GM12873 (cell line): ENCODE results near the gene NRP2.

Source experiments
- TF ChIP-seq, protein P1 (sequence below): IDR thresholded peaks from 2 replicates; pipeline ENCODE4 v1.5.1; 2012; ENCODE audit warnings: low read depth, mild to moderate bottlenecking, moderate library complexity, low read length, control low read depth; ENCODE audit not compliant: insufficient read depth; ENCODE audit errors: missing control alignments

NRP2 gene

DNA sequence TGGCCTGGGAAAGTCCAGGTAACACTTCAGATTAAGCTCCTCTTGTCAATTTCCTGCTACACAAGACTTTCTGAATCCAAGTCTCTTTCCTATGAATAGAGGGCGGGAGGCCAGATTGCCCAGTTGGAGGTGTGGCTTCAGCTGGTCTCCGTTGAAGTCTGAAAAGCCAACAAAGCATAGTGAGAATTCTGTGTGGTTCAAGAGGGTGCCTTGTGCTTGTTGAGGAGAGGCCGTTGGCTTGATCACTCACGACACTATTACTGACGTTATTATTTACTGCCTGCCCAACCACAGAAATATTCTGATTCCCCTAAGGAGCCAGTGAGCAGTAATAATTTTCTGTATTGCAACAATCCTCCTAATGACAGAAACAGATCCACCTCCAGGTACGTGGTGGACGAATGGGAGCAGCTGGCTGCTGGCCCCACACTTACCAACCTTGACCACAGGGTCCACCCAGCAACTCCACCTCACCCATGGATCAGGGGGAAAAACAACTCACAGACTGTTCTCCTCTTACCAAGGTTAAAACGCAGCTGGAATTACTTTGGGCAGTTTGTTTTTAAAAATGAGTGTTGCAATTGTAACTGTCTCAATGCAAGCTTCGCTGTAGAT, 21.9 kb downstream of the NRP2 start:
- TF ChIP-seq, protein P1, sequence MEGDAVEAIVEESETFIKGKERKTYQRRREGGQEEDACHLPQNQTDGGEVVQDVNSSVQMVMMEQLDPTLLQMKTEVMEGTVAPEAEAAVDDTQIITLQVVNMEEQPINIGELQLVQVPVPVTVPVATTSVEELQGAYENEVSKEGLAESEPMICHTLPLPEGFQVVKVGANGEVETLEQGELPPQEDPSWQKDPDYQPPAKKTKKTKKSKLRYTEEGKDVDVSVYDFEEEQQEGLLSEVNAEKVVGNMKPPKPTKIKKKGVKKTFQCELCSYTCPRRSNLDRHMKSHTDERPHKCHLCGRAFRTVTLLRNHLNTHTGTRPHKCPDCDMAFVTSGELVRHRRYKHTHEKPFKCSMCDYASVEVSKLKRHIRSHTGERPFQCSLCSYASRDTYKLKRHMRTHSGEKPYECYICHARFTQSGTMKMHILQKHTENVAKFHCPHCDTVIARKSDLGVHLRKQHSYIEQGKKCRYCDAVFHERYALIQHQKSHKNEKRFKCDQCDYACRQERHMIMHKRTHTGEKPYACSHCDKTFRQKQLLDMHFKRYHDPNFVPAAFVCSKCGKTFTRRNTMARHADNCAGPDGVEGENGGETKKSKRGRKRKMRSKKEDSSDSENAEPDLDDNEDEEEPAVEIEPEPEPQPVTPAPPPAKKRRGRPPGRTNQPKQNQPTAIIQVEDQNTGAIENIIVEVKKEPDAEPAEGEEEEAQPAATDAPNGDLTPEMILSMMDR = no peak

DNA sequence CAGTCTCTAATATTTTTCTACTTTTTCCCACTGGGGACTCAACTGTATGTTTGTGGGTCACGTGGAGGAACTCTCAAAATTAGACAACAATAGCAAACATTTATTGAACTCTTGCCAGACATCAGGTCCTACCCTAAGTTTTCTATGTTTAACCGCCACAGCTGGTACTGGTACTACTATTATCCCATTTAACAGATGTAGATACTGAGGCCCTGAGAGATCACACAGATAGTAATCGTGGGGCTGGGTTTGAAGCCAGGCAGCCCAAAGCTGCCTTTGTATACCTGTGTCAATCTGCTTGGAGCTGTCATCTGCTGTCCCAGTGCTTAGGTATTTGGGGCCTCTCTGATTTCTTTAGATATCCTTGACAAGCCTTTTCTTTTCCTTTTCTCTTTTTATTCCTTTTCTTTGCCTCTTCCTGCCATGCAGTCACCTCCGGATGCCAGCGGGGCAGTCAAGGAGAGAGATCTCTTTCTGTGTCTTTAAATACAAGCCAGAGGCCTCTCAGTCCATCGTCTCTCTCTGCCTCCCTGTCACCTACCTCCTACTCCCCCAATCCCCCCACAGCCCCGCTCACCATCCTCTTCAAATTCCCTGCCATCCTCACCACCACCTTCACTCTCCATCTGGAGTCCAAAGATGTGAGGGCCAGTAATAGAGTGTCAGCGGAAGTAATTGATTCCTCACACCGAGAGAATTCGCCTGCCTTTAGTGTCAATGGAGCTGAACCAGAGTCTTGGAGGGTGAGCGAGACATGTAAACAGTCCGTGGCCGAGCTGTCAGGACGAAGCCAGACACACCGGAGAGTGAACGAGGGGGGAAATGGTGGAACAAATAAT, 23.4 kb downstream of the NRP2 start:
- TF ChIP-seq, protein P1 = no peak

DNA sequence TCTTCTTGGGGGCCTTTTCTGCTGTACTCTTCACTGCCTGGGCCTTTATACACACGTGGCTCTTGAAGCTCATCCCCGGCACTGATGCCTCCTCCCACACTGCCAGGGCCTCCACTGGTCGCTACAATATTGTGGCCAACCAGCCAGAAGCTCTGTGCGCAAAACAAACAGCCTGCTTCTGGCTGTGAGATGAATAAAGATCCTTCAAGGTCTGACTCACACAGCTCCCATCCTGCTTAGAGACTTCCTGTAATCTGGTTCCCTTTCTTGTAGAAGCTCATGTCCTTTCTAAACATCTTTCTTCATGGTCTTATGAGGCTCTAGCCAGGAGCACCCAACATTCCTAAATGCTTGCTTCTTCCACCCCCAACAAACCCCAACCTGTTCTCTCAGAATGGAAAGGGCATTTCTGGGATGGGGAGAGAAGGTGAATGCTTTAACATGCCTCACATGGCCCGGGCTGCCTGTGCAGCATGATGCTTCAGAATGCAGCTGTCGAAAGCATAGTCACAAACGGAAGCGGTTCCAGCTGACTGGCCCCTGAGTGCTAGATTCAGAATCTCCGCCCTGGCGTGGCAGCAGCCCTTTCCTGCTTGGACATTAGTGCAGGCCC, 24.6 kb downstream of the NRP2 start:
- TF ChIP-seq, protein P1 = no peak

DNA sequence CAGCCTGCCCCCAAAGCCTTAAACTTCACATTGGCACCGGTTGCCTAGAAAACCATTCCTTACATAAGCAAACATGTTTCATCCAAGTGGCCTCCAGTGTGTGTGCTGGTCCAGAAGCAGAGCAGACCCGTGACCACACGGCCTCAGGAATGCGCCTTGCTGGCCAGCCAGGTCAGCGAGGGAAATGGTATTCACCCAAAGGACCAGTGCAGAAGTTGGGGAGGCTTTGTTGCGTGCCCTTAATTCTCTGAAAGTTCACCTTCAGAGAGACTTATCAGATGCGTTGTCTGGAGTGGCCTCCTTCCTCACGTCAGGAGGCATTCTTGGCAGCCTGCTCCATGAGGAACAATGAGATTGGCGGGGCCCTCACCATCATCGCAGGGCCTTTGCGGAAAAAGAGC, 25.9 kb downstream of the NRP2 start:
- TF ChIP-seq, protein P1 = no peak

DNA sequence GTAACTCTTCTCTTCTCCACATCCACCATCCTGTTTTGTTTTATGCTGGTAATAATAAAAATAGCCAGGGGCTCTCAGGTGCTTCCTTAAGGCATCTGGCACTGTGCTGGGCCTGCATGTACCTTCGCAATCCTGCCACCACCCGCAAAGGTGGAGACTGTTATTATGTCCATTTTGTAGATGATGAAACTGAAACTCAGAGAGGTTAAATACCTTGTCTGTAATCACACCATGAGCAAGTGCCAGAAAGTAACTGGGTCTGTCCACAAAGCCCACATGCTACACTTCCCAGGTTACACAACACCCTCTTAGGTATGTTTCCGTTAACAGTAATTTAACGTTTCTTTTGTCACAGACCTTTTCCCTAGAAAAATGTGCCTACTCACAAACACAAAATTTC, 27.0 kb downstream of the NRP2 start:
- TF ChIP-seq, protein P1 = no peak

DNA sequence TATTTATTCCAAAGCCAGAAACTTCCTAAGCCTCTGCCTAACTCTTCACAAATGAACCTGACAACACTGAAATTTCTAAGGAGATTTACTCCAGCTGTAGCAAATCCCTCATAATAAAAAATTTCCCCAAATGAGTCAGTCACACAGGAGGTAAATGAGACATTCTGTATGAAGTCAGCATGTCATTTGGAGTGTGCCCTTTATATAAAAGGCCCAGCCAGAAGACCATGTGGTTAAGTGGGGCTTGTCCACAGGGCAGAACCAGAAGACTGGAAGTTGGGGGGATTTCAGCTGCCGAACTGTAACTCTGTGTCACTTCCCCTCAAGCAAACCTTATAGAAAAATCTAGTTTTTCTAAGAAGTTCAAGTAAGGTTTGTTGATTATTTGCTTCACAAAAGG, 30.2 kb downstream of the NRP2 start:
- TF ChIP-seq, protein P1 = no peak

DNA sequence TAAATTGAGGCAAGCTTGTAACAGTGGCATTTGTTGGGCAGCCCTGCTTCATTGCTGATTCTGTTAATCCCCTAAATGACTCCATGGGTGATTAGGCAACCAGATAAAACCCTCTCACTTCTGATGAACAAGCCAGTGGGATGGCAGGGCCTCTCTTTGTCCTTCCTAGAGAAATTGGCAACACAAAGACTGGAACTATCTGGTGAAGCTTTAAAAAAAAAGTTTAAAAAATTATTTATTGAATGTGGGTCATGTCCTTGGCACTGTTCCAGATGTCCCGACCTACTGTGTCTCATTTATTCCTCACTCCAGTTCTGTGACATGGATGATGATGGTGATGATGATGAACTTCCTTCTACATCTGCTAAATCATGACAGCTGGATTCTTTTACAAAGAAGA, 30.8 kb downstream of the NRP2 start:
- TF ChIP-seq, protein P1 = no peak
